ENCODE data around the gene CACNG3.
A peak's percentile ranks its signal among the peaks of the same experiment; 100 is the strongest.
"Not testable (repeated sequence)": the region's sequence is repeated elsewhere in the genome, so short reads cannot be mapped to it uniquely, and the experiment has no call there.

Gene CACNG3

DNA sequence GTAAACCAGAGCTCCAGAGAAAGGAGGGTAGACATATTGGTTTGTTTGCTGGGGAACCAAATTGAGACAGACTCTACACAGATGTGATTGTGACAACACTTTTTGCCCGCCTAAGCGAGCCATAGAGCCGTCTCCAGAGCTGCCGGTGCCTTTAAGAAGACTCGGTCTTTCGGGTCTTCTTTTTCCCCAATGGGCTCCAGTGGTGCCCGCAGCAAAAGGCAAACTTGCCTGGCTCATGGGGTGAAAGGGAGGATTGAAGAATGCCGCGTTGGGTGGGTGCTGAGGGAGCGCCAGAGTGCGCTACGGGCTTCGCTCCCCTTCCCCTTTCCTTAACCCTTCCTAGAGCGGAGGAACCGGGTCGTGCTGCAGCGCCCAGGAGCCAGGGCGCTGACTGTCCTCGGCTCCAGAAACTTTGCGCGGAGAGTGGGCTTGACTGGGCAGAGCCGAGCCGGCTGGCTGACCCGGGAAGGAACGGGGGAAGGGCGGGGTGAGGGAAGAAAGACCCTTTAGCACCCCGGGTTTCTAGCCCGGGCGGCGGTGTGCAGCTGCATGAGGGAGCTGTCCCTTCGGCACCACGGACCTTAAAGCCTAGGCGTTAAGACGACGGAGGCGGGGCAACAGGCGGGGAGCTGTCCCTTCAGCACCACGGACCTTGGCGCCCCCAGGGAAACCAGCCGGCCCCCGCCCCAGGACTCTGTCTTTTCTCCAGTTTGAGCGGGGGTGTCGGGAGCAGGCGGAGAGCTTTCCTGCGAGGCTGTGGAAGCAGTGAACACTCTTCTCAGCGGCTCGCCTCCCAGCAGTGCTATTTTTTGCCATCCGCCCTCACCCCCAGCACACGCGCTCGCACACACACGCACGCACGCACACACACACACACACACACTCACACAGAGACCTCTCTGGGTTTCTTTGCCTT is at the start of gene CACNG3:
TSS of gene CACNG3 (plus strand) at position 880 of the 916 bp plus-strand sequence. CDS start 420 bp downstream, outside the sequence.
- in situ Hi-C loops (cut with HindIII; ENCODE audit: low pct_ligation_motif_present, low pct_unique_long_range_greater_than_20kb, low sequenced_read_pairs), result no loop called here
- DNase-seq, result peak; percentile 66

DNA sequence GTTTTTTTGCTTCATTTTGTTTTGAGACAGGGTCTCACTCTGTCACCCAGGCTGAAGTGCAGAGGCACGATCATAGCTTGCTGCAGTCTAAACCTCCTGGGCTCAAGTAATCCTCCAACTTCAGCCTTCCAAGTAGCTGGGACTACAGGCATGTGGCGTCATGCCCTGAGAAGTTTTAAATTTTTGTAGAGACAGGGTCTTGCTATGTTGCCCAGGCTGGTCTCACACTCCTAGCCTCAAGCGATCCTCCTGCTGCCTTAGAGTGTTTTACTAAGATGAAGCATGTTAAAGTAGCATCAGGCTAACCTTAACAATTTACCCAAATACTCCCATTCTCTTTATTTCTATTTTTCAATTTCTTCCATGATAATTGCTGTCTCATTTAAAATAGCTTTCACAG is 49.2 kb upstream of the CACNG3 start:
- no peak for DNase-seq
- in situ Hi-C loops (cut with HindIII; ENCODE audit: low pct_ligation_motif_present, low pct_unique_long_range_greater_than_20kb, low sequenced_read_pairs), result no loop called here

DNA sequence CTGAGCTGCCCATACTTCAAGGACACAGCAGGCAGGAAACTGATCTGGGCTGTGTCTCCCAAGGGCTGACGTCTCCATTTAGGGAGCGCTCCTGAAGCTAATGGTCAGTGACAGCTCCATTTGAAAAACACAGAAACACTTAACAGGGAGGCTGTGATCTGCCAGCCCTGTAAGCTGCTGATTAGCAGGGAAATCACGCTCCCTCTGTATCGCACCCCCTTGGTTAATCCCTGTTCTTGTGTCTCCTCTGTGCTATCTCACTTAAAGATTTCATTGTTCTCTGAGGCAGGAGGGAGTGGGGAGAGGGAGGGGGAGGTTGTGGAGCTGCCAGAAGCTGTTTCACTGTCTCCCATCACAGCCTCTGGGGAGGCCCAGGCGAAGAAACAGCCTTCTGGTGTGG is 47.4 kb upstream of the CACNG3 start:
- no peak for DNase-seq
- in situ Hi-C loops (cut with HindIII; ENCODE audit: low pct_ligation_motif_present, low pct_unique_long_range_greater_than_20kb, low sequenced_read_pairs), result no loop called here

DNA sequence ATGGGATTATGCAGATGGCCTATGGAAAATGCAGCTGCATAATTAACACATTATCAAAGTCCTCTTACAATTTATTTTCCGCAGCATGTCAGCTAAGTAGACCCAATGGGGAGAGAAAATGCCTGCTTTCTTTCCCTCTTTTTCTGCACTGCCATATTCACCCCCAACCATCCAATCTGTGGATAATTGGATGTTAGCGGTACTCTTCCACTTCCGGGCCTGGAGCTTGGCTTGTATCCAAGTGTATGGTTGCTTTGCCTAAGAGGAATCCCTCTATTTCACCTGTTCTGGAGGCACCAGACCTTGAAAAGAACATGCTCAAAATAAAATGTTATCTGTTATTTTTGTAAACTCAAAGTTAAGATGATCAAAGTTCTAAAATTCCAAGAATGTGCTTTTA is 41.1 kb upstream of the CACNG3 start:
- no peak for DNase-seq
- in situ Hi-C loops (cut with HindIII; ENCODE audit: low pct_ligation_motif_present, low pct_unique_long_range_greater_than_20kb, low sequenced_read_pairs), result no loop called here

DNA sequence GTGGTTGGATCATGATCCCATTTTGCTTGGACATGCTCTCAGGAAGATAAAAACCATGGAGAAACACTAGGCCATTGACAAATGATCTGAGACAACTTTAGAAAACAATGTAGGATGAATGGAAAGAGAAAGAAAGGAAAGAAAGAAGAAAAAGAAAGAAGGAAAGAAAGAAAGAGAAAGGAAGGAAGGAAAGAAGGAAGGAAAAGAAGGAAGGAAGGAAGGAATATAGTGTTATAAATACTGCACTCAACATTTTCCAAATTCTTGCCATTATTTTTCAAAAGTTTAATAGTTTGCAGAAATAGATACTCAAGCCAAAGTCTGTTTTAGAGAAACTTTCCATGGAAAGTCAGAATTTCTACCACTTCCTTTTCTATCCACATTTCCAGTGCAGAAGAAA is 39.2 kb upstream of the CACNG3 start:
- no peak for DNase-seq

DNA sequence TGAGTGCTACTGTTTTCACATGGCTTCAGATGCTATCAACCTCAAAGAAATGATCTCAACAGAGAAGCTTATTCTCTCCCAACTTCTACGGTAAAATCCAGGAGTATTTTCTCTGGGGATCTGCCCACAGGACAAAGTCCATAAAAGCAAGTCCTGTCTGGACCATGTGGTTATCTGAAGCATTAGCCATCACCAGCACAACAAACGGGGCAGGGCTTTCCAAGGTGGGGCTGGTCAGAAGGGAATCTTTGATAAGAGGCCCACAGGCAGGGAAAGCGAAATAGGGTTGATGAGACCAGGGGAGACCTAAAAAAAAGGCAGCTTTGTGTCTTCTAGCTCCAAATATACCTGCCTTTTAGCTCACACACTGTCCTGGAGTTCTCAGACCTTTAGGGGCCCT is 38.7 kb upstream of the CACNG3 start:
- in situ Hi-C loops (cut with HindIII; ENCODE audit: low pct_ligation_motif_present, low pct_unique_long_range_greater_than_20kb, low sequenced_read_pairs), result no loop called here

More for the DNA sequence above, 39.2 kb upstream of the CACNG3 start:
- in situ Hi-C loops (cut with HindIII; ENCODE audit: low pct_ligation_motif_present, low pct_unique_long_range_greater_than_20kb, low sequenced_read_pairs), result no loop called here

DNA sequence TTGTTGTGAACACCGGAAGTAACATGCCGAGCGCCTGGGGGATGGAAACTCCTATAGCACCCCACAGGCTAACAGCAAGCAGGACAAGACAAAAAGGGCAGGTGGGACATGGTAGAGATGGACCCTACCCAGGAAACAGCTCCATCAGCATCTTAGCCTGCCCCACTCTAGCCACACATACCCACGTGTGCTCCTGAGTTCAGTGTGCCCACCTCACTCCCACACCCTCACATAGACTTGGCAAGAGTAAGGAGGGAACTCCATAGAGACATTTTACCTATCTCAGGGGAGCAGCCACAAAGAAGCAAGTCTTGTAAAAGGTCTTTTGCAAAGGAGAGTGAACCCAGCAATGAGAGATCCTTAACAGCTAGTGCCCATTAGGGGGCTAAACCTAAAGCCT is 37.8 kb upstream of the CACNG3 start:
- DNase-seq, result no peak
- in situ Hi-C loops (cut with HindIII; ENCODE audit: low pct_ligation_motif_present, low pct_unique_long_range_greater_than_20kb, low sequenced_read_pairs), result no loop called here

More for the DNA sequence above, 38.7 kb upstream of the CACNG3 start:
- no peak for DNase-seq

DNA sequence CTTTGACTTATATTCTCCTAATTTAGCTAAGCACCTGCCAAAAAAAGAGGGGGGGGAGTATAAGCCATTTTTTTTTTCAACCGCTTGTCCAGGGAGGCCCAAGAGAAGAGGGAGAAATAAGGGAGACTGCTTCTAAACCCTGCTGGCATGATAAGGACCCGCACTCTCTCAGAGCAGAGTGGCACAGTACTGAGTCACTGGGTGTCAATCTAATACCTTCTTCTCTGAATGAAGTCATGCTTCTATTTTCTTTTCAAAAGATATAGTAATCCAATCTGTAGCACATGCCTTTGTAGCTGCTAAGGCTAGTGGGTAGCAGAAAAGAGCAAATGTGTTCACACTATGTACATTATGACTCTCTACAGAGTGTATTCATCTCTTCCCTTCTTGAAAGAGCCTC is 34.9 kb upstream of the CACNG3 start:
- DNase-seq, result no peak
- in situ Hi-C loops (cut with HindIII; ENCODE audit: low pct_ligation_motif_present, low pct_unique_long_range_greater_than_20kb, low sequenced_read_pairs), result no loop called here

DNA sequence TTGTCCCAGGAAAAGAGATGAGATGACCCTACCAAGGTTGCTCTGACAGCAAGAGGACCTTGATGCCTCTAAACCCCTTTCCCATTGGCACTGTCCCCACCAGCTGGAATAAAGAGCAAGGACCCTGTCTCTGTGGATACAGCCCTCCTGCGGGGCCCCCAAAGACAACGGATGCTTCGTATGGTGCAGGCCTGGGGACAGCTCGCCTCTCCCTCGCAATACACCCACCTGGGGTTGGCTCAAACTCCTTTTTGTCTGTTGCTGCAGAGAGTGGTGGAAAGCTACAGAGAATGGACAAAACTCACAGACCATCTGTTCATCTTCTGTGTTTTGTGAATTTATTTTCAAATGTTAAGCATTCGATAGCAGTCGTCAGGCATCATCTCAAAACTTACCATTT is 27.6 kb upstream of the CACNG3 start:
- DNase-seq, result no peak
- in situ Hi-C loops (cut with HindIII; ENCODE audit: low pct_ligation_motif_present, low pct_unique_long_range_greater_than_20kb, low sequenced_read_pairs), result no loop called here

DNA sequence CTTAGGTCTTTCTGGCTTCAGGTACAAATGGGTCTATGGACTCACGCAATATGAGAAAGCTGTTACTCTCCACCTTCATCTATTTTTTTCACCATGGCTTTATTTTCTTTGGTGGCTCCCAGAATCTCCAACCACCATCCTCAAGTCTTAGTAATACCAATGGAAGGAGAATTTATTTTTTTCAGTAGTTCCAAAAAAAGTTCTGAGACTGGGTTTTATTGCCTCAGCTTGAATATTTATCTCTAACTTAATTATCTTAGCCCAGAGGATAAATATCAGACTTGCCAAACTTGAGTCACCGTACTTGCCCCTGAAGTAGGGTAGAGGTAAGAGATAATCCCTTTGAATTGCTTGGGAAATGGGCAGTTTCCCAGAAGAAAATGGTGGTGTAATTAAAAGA is 23.2 kb upstream of the CACNG3 start:
- in situ Hi-C loops (cut with HindIII; ENCODE audit: low pct_ligation_motif_present, low pct_unique_long_range_greater_than_20kb, low sequenced_read_pairs), result no loop called here
- DNase-seq, result no peak

DNA sequence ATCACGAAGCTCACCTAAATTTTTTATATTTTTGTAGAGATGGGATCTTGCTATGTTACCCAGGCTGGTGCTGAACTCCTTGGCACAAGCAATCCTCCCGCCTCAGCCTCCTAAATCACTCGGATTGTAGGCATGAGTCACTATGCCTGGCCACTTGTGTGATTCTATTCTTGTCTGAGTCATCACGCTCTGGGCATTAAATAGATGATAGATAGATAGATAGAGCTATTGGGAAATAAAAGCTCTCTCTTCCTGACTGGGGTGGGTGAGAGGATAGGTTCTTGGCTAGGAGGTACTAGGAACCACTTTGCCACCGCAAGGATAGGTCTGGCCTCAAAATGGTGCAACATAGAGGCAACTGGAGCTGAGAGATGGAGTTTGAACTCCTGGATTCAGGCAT is 21.4 kb upstream of the CACNG3 start:
- in situ Hi-C loops (cut with HindIII; ENCODE audit: low pct_ligation_motif_present, low pct_unique_long_range_greater_than_20kb, low sequenced_read_pairs), result no loop called here

DNA sequence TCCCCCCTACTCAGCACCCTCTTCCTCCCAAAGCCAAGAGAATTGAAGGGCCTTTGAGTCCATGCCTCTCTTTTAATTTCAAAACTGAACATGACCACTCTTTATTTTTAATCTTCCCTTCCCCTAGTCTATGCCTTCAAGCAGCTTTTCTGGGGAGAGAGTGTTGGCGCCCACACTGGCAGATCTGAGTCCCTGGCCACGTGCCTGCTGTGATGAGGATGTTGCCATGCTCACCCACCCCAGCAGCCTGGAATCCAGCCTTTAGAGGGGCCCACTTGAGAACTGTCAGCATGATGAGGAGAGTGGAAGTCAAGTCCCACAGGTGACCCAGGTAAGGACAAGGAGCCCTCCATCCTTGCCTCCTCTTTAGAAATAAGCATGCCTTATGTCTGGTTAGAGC is 20.3 kb upstream of the CACNG3 start:
- in situ Hi-C loops (cut with HindIII; ENCODE audit: low pct_ligation_motif_present, low pct_unique_long_range_greater_than_20kb, low sequenced_read_pairs), result no loop called here

More for the DNA sequence above, 21.4 kb upstream of the CACNG3 start:
- no peak for DNase-seq

DNA sequence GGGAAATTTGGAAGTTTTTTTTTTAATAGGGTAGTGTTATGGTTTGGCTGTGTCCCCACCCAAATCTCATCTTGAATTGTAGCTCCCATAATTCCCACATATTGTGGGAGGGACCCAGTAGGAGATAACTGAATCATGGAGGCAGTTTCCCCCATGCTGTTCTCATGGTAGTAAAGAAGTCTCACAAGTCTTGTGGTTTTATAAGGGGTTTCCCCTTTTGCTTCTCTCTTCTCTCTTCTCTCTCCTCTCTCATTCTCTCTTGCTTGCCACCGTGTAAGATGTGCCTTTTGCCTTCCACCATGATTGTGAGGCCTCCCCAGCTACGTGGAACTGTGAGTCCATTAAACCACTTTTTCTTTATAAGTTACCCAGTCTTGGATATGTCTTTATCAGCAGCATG is 17.3 kb upstream of the CACNG3 start:
- in situ Hi-C loops (cut with HindIII; ENCODE audit: low pct_ligation_motif_present, low pct_unique_long_range_greater_than_20kb, low sequenced_read_pairs); DNase-seq: not testable (repeated sequence)

More for the DNA sequence above, 20.3 kb upstream of the CACNG3 start:
- no peak for DNase-seq

DNA sequence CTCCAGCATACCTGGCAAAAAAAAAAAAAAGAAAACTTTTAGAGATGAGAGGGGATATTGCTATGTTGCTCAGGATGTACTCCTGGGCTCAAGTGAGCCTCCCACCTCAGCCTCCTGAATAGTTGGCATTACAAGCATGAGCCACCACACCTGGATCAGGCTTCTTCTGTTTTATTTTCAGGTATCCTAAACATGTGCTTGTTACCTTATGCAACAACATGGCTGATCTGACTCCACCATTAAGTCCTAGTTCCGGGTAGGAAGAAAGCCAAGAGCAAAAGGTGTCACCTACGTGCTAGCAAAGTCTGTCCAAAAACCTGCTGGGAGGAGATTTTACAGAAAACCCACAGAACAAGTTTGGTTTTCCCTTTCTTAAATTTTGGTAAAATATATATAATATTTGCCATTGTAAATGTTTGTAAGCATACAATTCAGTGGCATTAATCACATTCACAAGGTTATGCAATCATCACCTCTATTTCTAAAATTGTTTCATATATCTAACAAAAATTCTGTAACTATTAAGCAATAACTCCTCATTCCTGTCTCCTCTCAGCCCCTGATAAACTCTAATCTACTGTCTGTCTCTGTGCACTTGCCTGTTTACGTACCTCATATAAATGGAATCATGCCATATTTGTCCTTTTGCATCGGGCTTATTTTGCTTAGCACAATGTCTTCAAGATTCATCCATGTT is 9.1 kb upstream of the CACNG3 start:
- no peak for DNase-seq
- in situ Hi-C loops (cut with HindIII; ENCODE audit: low pct_ligation_motif_present, low pct_unique_long_range_greater_than_20kb, low sequenced_read_pairs), result no loop called here

DNA sequence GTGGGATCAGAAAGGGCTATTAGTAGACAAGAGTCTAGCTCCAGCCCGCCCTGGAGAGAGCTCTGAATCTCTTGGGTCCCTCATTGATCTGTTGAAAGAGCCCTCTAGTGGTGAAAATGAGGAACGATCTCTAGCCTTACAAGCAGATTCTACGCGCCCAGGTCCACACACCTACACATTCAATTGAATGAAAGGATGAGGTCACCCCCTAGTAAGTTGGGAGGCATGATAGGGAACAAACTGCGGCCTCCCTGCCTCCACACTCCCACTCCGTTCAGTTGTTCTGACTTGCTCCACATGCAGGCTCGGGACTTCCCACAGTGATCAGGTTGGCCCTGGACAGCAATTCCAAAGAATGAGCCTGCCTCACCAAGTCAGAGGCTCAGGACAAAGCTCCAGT is 2.9 kb upstream of the CACNG3 start:
- peak; percentile 58 for DNase-seq
- in situ Hi-C loops (cut with HindIII; ENCODE audit: low pct_ligation_motif_present, low pct_unique_long_range_greater_than_20kb, low sequenced_read_pairs), result no loop called here

DNA sequence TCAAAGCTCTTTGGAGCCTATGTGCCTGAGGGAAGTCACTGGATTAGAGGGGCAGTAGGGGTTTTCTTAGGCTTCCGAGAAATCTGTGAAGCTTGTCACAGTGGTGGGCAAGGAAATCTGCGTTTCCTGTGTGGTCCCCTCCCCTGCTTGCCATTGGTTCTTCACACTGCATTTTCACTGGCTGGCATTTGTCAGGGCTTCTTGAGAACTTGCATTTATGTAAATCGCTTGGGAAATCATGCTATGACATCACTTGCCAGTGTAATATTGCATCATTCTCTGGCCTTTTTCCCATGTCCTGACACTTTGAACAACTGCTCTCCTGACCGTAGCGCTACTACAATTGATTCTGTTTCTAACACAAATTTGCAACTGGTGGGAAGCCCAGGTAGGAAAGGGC is 1.8 kb downstream of the CACNG3 start:
- in situ Hi-C loops (cut with HindIII; ENCODE audit: low pct_ligation_motif_present, low pct_unique_long_range_greater_than_20kb, low sequenced_read_pairs), result no loop called here
- no peak for DNase-seq

DNA sequence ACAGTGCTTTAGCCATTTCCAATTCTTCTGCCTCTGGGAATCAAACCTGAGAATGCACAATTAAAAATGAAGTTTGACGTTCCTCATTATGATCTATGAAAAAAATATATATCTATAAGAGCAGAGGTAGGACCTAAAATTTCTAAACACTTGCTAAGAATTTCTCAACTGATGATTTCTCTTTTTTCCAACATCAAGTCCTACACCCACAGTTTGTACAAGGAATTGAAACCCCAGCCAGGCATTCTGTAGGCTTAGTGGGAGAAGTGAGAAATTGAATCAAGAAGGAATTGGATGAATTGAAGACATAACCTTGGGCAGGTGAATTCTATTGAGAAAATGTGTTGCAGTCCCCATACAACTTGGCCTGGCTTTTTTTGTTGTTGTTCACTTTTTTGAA is 2.7 kb downstream of the CACNG3 start:
- in situ Hi-C loops (cut with HindIII; ENCODE audit: low pct_ligation_motif_present, low pct_unique_long_range_greater_than_20kb, low sequenced_read_pairs), result no loop called here
- no peak for DNase-seq

DNA sequence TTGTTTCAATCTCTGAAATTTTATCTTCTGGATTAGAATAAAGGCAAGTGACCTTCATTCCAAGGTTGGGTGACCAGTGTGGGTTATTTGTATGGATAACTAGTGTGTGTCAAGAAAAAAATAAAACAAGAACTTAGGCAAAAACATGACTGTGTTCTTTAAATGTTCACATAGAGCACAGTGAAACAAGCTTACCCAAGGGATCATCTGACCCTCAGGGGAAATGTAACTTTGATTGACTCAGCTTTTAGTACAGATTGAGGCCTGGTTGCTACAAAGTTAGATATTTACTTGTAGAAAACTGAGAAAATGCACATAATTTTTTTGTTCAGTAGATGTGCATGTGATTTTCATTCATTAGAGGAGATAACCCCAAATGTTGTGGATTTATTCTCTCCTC is 6.7 kb downstream of the CACNG3 start:
- in situ Hi-C loops (cut with HindIII; ENCODE audit: low pct_ligation_motif_present, low pct_unique_long_range_greater_than_20kb, low sequenced_read_pairs), result no loop called here
- DNase-seq, result no peak

DNA sequence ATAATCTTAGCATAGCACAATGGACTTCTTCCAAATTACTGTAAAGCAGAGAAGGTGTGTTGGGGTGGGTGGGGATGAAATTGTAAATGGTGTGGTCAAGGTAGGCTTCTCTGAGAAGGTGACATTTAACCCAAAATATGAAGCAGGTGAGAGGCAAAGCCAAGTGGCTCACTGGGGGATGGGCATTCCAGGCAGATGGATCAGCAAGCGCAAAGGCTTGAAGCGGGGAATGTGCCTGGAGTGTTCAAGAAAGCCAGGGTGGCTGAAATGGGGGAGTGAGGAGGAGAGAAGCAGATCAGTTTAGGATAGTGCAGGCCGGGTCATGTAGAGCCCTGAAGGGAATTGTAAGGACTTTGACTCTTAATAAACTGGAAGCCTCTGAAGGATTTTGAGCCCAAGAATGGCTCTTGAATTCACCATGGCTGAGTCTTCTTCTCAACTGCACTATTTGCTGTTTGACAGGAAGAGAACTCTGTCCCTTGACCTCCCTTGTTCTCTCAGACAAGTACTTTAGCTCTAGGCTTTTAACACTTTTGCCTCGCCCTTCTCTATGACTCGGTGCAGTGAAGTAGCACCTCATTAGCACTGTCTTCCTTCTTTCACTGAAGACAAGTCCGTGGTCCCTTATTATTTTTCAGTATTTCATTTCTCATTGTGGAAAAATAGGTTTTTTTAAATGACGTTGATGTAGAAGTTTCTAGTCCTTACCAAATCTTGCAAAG is 14.7 kb downstream of the CACNG3 start:
- in situ Hi-C loops (cut with HindIII; ENCODE audit: low pct_ligation_motif_present, low pct_unique_long_range_greater_than_20kb, low sequenced_read_pairs), result no loop called here
- DNase-seq, result no peak

Data from ACHN (cell line).